GM12865 (cell line): ENCODE data around the gene BRSK2.
"Not testable (repeated sequence)": the region's sequence is repeated elsewhere in the genome, so short reads cannot be mapped to it uniquely, and the experiment has no call there.

Source experiments
- DNase-seq: peaks from one replicate; pipeline ENCODE4 v3.0.0; 2010; ENCODE audit warnings: low read depth
- H3K4me3 ChIP-seq: 2 replicates; pipeline ENCODE4 v1.5.1; 2011; ENCODE audit warnings: mild to moderate bottlenecking, low read depth, low read length, control low read depth
- CTCF ChIP-seq: IDR thresholded peaks from 2 replicates; pipeline ENCODE4 v1.5.1; 2011; ENCODE audit warnings: low read length, control low read depth, low read depth, inconsistent platforms; ENCODE audit not compliant: insufficient read depth; ENCODE audit errors: missing control alignments

Gene BRSK2

GRCh38 chr11:1422981-1423380, 33.2 kb downstream of the BRSK2 start:
- no peak overlapping the region for H3K4me3 ChIP-seq
- no peak for TF ChIP-seq CTCF
- DNase-seq: no peak

GRCh38 chr11:1423406-1423805, 33.7 kb downstream of the BRSK2 start:
- not testable (repeated sequence) for H3K4me3 ChIP-seq

GRCh38 chr11:1425006-1425405, 35.3 kb downstream of the BRSK2 start:
- no peak for DNase-seq
- H3K4me3 ChIP-seq: no peak overlapping the region

More at GRCh38 chr11:1423406-1423805, 33.7 kb downstream of the BRSK2 start:
- not testable (repeated sequence) for DNase-seq

GRCh38 chr11:1425439-1425838, 35.7 kb downstream of the BRSK2 start:
- no peak overlapping the region for H3K4me3 ChIP-seq
- no peak for DNase-seq
- no peak for TF ChIP-seq CTCF

More at GRCh38 chr11:1425006-1425405, 35.3 kb downstream of the BRSK2 start:
- no peak for TF ChIP-seq CTCF

GRCh38 chr11:1428762-1429316, 39.1 kb downstream of the BRSK2 start:
- DNase-seq: no peak
- H3K4me3 ChIP-seq: no peak overlapping the region
- no peak for TF ChIP-seq CTCF

GRCh38 chr11:1433568-1433967, 43.8 kb downstream of the BRSK2 start:
- DNase-seq: no peak
- H3K4me3 ChIP-seq: no peak overlapping the region
- no peak for TF ChIP-seq CTCF

- no peak overlapping the region for H3K4me3 ChIP-seq
- no peak for TF ChIP-seq CTCF
- DNase-seq: no peak
These were observed 44.4 kb downstream of the BRSK2 start for GRCh38 chr11:1433977-1434640.

- not testable (repeated sequence) for DNase-seq, H3K4me3 ChIP-seq
These were observed 45.7 kb downstream of the BRSK2 start for GRCh38 chr11:1435479-1435819.
